Femur (tissue), 1 donor: ENCODE results near the gene PAPOLB.

ENCODE experiments used
- DNase-seq: peaks from one replicate; pipeline ENCODE4 v3.0.0-alpha.2; 2017

PAPOLB gene

DNA sequence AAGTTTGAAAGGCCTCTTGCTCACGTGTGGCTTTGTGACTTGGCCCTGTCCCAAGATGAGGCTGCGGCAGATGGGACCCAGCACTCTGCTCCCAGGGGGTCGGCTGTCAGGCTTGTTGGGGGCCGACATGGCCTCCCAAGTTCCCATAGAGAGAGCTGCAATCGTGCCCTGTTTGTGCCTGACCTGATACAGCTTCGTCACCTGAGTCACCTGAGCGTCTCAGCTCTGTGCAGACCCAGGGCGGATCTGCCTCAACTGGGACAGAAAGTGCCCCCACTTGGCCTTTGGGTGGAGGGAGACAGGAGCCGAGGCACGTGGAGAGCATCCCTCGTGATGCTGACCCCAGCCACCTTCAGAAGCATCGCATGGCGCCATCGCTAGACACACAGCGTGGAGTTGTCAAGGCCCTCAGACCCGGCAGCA is 21.7 kb downstream of the PAPOLB start:
- no peak for DNase-seq

DNA sequence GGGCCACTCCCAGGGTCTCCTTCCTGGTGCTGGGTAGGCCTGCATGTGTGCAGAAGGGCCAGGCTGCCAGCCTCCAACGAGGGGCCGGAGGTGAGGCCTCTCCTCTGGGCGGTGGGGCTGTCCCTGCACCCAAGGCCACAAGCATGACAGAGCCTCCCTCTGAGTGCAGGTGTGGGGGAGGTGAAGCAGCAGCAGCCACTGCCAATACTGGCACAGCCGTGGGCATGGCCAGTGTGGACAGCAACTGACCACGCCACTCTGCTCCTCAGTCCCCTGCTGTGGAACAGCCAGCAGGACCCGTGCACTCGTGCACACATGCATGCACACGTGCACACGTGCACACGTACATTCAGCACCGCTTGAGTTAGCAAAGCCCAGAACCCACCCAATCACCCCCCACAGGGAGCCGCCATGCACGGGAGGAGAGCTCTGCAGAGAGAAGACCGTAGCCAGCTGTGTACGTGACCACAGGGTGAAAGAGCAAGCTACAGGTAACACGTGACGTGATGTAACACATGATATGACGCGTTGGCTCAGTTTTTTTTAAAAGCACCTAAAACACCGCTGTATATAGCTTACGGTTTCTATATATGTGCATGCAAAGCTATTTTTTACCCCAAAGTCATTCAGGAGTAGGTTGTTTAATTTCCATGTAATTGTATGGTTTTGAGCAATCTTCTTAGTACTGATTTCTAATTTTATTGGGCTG is 23.1 kb downstream of the PAPOLB start:
- no peak for DNase-seq

DNA sequence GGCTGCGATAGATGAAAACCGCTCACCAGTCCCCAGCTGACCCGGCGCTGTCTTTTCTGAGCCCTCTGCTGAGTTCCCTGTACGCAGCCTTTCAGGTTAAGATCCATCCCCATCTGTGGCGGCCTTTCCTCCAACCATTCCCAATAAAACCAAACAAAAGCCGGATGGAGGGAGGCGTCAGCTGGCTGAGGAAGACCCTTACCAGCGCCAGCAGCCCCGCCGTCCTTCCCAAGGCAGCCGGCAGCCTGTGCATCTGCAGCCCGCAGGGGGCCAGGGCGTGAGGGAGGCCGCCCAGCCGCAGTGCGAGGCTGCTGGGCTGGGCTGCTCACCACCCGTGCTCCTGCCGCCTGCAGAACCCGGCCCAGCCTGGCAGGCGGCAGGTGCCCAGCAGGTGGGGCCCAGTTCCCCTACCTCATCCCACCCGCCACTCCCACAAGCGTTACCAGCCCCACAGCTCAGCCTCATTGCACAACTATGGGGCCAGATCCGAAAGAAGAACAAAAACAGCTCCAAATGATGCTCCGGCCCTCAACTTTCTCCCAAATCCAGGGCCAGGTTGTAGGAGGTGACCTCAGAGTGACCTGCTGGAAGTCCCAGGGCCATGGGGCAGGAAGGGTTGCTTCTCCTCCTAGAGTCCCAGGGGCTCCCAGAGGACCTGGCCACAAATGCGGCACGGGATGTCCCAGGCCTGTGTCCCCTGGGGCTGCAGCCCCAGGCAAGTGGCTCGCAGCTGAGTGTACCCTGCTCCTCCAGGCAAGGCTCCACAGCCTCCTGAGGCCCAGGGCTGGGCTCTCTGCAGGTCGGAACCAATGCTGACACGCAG is 23.8 kb downstream of the PAPOLB start:
- no peak for DNase-seq

DNA sequence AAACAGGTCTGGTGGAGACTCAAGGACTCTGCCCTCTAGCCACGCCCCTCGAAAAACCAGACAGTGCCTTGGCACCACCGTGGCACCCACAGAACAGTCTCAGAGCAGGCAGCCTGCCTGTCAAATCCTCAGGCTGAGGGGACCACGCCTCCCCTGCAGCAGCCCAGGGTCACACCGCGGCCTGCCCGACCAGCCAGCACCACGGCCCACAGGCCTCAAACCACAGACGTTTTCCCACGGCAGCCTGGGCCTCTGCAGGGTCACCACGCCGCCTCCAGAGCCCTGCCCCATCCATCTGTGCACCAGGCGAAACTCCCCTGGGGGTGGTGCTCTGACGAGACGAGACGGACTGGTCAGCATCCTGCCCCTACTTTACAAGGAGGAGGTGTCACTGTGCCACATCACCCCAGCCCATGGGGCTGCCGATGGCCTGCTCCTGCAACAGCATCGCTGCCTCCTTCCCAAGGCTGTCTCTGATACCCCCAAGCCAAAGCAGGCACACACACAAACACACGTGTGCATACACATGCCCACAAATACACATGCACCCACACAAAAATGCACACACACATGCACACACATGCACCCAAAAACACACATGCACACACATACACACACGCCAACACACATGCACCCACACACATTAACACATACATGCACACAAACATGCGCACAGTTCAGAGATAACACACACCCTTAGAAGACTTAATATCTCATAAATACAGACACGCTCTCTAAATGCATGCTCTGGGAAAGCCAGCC is 24.6 kb downstream of the PAPOLB start:
- DNase-seq, result peak; percentile 64

DNA sequence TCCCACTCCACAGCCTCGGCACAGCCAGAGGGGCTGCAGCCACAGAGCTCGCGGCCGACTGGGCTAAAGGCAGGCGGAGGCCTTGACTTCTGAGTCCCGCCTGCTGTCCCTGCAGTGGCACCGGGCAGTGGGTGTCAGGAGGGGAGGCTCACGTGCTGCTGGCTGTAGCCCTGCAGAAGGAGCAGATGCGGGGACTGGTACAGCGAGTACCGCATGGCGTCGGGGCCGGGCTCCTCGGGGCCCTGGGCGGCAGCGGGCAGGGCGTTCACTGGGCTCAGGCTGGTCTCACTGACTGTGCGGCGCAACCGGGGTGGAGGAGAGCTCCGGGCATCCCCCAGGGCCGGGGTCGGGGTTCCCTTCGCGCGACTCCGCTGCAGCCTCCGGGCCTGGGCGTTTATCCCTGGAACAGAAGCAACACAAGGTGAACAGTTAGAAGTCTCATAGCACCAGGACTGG is 25.6 kb downstream of the PAPOLB start:
- no peak for DNase-seq

DNA sequence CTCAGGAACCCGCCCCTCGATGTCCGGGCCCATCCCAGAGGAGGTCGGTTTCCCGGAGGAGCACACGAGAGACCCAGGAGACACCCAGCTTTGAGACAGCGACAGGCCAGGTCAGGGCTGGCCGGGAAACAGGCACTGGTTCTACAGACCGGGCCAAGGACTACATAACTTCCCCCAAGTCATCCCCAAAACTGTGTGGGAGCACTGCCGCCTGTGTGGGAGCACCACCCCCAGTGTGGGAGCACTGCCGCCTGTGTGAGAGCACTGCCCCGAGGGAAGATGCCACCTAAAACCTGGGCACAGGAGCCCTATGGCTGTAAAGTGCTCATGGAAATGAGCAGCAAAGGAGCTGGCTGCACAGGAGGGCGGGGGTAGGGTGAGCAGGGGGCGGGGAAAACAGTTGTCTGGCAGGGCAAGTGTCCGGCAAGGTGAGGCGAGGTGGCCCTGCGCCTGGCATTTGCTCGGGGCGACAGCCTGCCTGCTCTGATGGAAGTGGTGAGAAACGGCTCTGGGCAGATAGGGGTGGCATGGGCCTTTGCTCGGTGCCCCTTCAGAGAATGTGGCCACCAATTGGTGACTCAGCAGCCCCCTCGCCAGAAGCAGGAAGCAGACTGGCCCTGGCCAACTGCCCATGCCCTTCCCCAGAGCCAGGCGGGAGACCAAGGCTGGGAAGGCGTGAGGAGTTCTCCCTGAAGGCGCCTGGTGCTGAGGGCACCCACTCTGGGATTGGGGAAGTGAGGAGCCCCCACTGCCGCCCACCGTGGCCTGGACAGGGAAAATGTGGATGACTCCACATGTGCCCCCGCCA is 26.2 kb downstream of the PAPOLB start:
- no peak for DNase-seq

DNA sequence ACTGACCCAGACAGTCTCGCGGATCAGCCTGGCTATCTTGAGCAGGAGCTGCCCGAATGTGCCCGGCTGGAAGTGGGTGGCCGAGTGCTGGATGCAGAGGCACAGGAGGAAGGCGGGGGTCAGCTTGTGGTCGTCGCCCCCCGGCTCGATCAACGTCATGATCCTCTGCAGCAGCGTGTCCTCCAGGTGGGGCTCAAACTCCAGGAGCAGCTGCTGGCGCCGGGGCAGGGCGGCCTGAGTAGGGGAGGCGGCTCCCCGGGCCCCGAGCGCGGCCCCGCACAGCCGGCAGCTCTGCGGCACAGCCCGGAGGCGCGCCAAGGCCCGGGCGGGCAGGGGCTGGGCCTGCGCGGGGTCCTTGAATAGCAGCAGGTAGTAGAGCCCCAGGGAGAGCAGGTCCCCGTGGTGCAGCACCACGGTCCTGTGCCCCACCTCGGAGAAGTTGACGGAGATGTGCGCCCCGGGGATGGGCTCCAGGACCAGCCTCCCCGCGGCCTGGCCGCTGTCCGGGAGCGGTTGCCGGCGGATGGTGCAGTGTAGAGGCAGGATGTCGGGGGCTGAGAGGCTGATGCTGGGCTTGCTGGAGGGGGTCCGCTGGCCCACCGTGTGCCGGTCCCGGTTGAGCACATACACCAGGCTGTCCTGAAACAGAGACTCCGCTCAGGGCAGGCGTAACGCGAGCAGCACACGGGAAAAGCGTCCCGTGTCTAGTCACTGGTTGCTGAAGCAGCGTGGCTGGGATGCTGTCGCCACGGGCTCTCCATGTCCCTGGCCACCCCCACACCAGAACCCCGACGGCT is 27.0 kb downstream of the PAPOLB start:
- DNase-seq, result no peak

DNA sequence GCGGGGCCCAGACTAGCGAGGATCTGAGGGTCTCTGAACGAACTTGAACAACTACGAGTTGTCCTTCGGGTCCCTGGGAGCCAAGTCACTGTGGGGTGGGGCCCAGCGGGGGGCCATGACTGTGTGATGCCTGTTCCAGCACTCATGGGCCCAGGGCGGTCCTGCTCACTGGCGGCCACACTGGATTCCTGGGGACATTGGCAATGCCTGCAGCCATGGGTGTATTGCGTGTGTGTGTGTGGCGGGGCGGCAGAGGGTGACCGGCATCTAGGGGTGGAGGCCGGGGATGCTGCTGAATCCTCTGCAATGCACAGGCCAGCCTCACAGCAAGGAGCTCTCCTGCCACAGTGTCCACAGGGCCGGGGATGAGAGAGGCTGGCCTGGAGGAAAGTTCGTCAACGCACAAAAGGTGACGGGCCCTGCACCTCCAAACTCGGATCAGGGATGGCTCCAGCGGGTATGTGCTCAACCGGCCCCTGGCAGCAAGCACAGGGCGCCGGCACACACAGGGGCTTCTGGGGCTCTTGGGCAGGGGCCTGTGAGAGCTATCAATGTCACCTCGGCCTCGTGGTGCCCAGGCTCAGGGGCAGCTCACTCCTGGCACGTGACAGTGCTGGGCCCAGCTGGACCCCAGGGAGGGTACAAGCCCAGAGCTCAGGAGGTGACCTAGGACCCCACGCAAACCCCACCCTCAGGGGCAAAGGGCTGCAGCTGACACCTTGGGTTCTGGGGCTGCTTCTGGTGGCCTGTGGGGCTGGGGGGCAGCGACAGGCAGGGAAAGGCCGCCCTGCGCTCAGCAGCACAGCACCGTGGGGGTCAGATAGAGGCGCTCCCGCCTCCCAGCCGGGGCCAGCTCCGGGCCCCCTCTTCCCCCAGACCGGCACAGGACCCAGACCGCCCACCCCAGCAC is 27.9 kb downstream of the PAPOLB start:
- DNase-seq, result no peak

DNA sequence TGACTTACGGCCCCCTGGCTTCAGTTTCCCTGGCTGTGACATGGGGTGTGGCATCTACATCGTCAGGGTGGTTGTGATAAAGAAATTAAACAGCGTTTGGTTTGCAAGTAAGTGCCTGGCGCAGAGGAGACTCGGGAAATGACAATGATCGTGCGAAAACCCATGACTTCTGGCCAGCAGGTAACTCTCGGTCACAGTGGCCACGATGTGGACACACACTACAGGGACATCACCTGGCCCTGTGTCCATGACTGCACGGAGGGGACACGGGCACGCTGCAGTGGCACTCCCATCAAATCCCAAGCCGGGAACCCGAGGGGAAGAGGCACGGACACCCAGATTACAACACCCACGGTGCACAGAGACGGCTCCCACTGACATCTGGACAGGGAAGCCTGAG is 28.7 kb downstream of the PAPOLB start:
- no peak for DNase-seq

DNA sequence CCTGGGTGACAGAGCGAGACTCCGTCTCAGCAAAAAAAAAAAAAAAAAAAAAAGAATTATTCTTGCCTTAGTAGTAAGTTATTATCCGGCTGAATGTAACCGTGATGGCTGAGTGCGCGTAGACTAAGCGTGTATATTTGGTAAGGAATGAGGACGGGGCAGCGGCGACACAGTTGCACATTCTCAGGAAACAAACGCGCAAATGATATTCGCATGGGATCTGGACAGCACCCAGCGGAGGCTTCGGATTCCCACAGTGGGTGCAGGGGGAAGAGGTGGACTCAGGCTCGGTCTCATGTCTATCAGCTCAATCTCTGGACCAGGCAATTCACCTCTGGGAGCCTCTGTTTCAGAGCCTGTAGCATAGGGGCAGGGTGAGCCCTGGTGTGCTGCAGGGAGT is 29.1 kb downstream of the PAPOLB start:
- DNase-seq, result no peak

DNA sequence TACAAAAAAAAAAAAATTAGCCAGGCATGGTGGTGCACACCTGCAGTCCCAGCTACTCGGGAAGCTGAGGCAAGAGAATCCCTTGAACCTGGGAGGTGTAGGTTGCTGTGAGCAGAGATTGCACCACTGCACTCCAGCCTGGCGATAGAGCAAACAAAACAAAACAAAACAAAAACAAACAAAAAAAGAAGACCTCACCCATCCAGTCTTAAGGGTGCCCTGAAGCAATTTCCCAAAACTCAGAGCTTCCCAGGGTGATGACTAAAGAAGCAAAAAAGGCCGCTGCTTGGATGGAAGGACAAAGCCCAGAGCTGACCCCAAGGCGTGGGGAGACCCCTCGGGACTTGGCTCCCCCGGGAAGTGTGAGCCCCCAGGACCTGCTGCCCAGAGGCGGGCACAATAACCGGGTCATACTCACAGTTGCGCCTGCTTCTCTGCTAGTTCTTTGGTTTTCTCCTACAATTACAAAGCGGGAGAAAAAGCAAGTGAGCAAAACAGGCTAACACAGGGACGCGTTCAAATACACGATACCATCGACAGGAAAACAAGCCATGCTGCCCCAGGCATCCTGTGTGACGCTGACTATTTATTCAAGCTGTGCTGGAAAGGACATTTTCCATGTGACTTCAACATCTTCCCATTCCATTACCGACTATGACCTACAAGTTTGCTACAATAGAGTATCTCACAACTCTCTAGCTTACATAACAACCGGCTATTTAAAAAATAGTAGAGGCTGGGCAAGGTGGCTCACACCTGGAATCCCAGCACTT is 29.9 kb downstream of the PAPOLB start:
- DNase-seq, result no peak

DNA sequence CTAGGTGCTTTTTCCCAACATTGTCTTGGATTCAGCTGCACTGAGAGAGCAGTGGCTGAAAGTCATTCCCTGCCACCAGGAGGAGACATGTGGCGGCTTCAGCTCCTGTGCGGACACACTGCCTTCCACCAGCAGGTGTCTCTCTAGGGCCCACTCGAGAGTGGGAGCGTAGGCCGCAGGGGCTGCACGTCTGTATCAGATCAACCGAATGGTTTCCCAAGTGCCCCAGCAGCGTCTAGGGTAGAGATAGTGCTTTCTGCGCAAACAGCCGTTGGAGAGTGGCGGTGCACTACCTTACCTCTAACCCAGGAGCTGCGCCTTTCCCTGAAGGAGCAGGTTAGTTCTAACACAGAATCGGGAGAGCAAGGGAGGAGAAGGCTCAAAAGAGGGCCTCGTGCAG is 31.7 kb downstream of the PAPOLB start:
- peak; percentile 80 for DNase-seq

DNA sequence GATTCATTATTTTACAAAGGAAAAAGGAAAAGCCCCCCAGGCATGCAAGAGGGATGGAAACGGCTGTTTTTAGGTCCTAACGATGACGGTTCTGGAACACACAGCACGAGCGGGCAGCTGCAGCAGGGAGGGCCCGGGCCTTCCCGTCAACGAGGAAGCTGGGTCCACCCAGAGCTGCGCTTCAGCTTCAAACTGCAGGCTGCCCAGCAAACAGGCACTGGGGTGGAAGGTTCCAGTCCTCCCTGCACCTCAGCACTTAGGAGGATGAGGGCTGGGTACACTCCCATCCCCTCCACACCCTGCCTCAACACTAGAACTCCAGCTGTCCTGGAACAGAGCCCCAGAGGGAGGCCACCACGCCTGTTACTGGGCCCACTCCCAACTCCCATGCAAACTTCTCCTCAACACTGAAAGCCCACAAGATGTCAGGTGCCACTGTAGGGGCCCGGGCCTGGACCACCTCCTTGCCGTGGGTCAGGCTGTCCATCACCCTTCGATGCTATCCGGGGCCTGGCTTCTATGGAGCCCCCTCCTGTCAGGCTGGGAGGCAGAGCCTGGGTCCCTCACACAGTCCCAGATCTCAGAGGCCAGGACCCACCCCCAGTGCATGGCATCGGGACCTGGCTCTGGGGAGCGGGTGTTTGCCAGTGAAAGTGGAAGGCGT is 33.0 kb downstream of the PAPOLB start:
- no peak for DNase-seq

DNA sequence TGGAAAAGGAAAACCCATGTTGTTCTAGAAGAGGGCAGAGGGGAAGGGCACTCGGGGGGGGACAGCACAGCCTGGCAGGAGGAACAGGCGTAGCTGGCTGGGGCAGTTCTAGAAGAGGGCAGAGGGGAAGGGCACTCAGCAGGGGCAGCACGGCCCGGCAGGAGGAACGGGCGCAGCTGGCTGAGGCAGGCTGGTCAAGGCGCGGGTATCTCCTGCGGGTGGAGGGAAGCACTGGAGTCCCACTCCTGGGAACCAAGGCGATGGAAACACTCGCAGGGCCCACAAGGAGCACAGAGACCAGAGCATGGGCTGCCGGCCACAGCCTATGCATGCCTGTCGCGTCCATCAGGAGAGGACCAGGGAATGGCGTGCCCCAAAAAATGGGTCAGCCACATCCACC is 36.7 kb downstream of the PAPOLB start:
- no peak for DNase-seq

DNA sequence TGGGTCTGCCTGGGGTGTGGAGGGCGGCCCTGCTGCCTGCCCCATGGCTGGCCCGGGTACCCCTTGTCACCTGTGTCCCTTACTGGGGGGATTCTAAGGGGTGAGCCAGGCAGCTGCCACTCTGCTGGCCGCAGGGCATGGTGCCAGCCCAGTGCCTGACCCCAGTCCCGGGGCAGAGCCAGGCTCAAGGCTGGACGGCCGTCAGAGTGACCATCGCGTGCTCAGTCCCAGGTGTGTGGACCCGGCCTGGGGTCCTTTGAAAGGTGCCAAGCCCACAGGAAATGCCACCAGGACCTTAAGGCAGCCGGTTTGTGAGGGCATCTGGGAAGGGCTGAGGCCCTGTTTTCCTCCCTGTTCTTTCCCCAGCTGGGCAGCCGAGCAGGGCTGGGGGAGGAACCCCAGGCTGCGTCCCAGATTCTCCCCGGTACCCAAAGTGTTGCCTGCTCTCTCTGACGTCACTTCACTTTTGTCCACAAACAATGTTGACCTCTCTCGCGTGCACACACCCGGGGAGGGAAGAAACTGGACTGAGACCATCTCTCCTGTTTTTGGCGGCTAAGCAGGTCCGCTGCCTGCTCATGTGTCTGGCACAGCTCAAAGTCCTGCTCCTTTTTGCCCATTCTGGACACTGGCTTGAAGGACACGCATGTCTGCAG is 37.6 kb downstream of the PAPOLB start:
- DNase-seq, result no peak

DNA sequence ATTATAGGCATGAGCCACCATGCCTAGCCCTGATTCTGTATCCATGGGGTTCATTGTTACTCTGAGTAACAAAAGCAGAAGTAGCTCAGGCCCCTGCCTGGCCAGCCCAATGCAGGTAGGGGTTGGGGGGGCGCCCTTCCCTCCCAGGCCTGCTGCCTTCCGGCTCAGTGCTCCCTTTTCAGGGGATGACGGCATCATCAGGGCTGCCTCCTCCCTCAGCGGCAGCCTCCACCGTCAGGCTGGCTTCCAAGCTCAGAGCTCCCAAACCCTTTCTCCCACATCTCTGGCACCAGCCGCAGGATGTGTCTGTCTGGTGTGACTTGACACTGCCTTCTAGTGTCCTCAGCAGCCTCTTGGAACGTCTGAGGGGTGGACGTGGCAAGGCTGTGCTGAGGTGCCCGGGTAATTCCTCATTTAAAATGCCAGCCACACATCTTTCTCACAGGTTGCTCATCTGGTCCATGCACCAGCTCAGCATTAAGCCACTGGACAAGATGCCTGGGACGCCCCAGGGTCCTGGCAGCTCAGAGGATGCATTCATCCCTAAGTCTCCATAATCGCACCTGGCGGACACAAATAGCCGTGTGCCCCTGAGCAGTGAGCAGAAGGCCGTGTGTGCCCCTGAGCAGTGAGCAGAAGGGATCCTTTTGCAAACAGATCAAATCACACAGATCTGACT is 38.2 kb downstream of the PAPOLB start:
- DNase-seq, result no peak

DNA sequence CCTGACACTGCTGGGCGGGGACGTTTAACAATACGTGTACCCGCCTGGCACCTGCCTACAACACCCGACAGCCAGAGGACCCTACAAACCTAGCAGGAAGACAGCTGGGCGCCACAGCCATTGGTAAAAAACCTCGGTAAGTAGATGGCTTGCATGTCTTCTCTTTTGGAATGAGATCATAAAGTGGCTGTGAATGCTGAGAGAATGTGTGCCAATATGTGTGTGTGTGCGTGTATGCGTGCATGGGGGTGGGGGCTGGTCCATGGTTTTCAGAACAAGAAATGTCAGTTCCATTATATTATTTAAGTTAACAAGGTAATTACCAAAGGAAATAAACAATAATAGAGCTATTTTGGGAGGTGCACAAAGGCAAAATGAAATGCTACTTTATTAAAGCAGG is 39.2 kb downstream of the PAPOLB start:
- DNase-seq, result no peak

DNA sequence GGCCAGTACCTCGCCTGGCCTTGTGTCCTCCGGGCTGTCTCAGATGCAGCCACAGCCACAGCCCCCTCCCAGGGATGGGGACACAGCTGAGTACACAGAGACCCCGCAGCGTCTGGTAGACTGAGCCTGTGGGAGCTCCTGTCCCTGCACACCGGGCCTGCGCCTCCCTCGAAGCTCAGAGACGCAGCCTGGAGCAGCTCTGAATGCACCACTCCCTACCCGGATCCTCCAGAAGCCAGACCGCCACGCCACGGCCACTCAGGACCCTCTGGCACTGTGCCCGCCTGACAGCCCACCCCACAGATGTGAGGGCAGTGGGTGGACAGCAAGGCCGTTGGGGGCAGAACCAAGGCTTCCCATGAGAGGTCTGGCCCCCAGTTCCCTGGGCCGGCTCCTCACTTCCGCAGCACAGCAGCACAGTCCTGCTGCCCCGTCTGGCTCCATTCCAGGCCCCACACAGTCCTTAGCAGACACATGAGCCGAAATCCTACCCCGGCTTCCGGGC is 40.8 kb downstream of the PAPOLB start:
- peak; percentile 31 for DNase-seq
